ENCODE measurements around the gene DCLK1. TPM values are rescaled to one million over a fixed set of nuclear protein-coding genes. Genes with fewer than 3 reads are reported as not detected.

The DCLK1 gene
- total and polyA plus RNA-seq, 7 donors, result 0.98 to 15.1 (median 3.9) TPM

- intact Hi-C loops (cut with DNase I), result no loop called here
- no peak for ATAC-seq
- Histone ChIP-seq H3K27me3 (ENCODE audit: insufficient read depth in 3 of 3, low read length in 2 of 3) (no peaks in the 10 kb centered on the region), H3K4me1 (no peaks in the 10 kb centered on the region), H3K4me3 (no peak overlapping the region), H3K36me3 (ENCODE audit: insufficient read depth in 1 of 2, low read depth in 1 of 2) (no peaks in the 10 kb centered on the region), H3K27ac (no peak overlapping the region), H3K9me3 (no peaks in the 10 kb centered on the region)
- no peak for DNase-seq
- TF ChIP-seq, protein P1, sequence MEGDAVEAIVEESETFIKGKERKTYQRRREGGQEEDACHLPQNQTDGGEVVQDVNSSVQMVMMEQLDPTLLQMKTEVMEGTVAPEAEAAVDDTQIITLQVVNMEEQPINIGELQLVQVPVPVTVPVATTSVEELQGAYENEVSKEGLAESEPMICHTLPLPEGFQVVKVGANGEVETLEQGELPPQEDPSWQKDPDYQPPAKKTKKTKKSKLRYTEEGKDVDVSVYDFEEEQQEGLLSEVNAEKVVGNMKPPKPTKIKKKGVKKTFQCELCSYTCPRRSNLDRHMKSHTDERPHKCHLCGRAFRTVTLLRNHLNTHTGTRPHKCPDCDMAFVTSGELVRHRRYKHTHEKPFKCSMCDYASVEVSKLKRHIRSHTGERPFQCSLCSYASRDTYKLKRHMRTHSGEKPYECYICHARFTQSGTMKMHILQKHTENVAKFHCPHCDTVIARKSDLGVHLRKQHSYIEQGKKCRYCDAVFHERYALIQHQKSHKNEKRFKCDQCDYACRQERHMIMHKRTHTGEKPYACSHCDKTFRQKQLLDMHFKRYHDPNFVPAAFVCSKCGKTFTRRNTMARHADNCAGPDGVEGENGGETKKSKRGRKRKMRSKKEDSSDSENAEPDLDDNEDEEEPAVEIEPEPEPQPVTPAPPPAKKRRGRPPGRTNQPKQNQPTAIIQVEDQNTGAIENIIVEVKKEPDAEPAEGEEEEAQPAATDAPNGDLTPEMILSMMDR (IDR thresholded peaks at IDR 0.05), result no peak
- 87 to 94% (median 92%) methylated on average over 5 of the region's 5 CpGs for WGBS, 3 donors
Observed at GRCh38 chr13:36088463-36088862, 42.7 kb downstream of the DCLK1 start.

DNA sequence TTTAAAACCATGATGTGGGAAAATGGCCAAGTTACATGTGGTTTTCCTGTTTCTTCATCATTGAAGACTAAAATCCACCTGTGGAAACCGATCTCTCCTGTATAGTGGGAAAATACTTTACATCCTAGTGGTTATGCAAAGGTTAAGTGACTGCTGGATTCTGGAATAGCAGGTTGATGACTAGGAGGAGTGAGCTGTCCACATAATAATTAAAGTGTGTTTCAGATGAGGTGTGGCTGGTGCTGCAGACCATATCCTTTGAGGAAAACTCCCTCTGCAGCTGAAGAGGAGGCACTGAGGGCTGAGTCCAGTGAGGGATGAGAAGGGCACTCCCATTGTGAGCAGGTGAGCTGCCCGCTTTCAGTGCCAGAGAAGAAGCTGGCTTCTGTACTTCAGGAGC is 43.2 kb downstream of the DCLK1 start:
- 88 to 94% (median 92%) methylated on average over 2 of the region's 2 CpGs for WGBS, 3 donors
- ATAC-seq, result no peak
- no peaks in the 10 kb centered on the region for H3K36me3 ChIP-seq (ENCODE audit: insufficient read depth in 1 of 2, low read depth in 1 of 2)

DNA sequence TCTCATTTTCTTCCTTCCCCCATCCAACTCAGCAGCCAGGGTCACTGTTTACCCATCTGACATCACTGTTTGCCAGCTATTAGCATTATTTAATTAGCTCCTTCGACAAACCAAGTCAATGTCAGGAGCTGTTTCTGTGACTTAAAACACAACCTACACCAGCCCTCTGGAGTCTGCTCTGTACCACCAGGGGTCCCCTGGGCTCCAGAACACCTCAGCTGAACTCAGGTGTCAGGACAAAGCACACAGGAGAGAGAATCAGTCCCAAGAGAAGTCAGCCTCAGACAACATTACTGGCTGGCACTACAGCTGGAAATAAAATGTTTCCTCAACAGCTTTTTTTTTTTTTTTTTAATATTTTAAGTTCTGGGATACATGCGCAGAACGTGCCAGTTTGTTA is 45.1 kb downstream of the DCLK1 start:
- TF ChIP-seq, protein P1 (IDR thresholded peaks at IDR 0.05), result no peak
- DNase-seq, result no peak
- no peaks in the 10 kb centered on the region for H3K9me3 ChIP-seq
- WGBS, 3 donors, result 71 to 78% (median 74%) methylated on average over 3 of the region's 3 CpGs
- no peak overlapping the region for H3K4me3 ChIP-seq
- intact Hi-C loops (cut with DNase I), result no loop called here
- H3K27ac ChIP-seq, result no peak overlapping the region
- ATAC-seq, result no peak
- H3K27me3 ChIP-seq (ENCODE audit: insufficient read depth in 3 of 3, low read length in 2 of 3), result no peaks in the 10 kb centered on the region
- no peaks in the 10 kb centered on the region for H3K36me3 ChIP-seq (ENCODE audit: insufficient read depth in 1 of 2, low read depth in 1 of 2)
- no peaks in the 10 kb centered on the region for H3K4me1 ChIP-seq

More for the DNA sequence above, 43.2 kb downstream of the DCLK1 start:
- intact Hi-C loops (cut with DNase I), result no loop called here
- Histone ChIP-seq H3K27ac (no peak overlapping the region), H3K27me3 (ENCODE audit: insufficient read depth in 3 of 3, low read length in 2 of 3) (no peaks in the 10 kb centered on the region), H3K4me1 (no peaks in the 10 kb centered on the region), H3K4me3 (no peak overlapping the region), H3K9me3 (no peaks in the 10 kb centered on the region)
- DNase-seq, result no peak
- TF ChIP-seq, protein P1 (IDR thresholded peaks at IDR 0.05), result no peak

GRCh38 chr13:36084131-36084530 is 47.1 kb downstream of the DCLK1 start:
- intact Hi-C loops (cut with DNase I), result no loop called here
- ATAC-seq (no peak), DNase-seq (no peak)
- TF ChIP-seq, protein P1 (IDR thresholded peaks at IDR 0.05), result no peak
- no peak overlapping the region for H3K4me3 ChIP-seq
- H3K36me3 ChIP-seq (ENCODE audit: insufficient read depth in 1 of 2, low read depth in 1 of 2), result no peaks in the 10 kb centered on the region
- H3K4me1 ChIP-seq, result no peaks in the 10 kb centered on the region
- H3K27ac ChIP-seq, result no peak overlapping the region
- no peaks in the 10 kb centered on the region for H3K27me3 ChIP-seq (ENCODE audit: insufficient read depth in 3 of 3, low read length in 2 of 3)
- no peaks in the 10 kb centered on the region for H3K9me3 ChIP-seq
- 36 to 44% (median 36%) methylated on average over 6 of the region's 6 CpGs for WGBS, 3 donors

- no peak overlapping the region for H3K4me3 ChIP-seq
- DNase-seq (no peak), ATAC-seq (no peak)
- TF ChIP-seq, protein P1 (IDR thresholded peaks at IDR 0.05), result no peak
- no peaks in the 10 kb centered on the region for H3K9me3 ChIP-seq
- no peaks in the 10 kb centered on the region for H3K36me3 ChIP-seq (ENCODE audit: insufficient read depth in 1 of 2, low read depth in 1 of 2)
- WGBS, 3 donors, result 22 to 27% (median 24%) methylated on average over 2 of the region's 2 CpGs
- intact Hi-C loops (cut with DNase I), result no loop called here
- no peak overlapping the region for H3K27ac ChIP-seq
- no peaks in the 10 kb centered on the region for H3K27me3 ChIP-seq (ENCODE audit: insufficient read depth in 3 of 3, low read length in 2 of 3)
- no peaks in the 10 kb centered on the region for H3K4me1 ChIP-seq
Observed at GRCh38 chr13:36082806-36083205, 48.4 kb downstream of the DCLK1 start.
